ENCODE data around the gene PHTF2.

The PHTF2 gene

GRCh38 chr7:77910124-77910523 is 111.6 kb downstream of the PHTF2 start:
- H3K4me3 ChIP-seq (ENCODE audit: low read depth, low read length), result no peak overlapping the region

DNA sequence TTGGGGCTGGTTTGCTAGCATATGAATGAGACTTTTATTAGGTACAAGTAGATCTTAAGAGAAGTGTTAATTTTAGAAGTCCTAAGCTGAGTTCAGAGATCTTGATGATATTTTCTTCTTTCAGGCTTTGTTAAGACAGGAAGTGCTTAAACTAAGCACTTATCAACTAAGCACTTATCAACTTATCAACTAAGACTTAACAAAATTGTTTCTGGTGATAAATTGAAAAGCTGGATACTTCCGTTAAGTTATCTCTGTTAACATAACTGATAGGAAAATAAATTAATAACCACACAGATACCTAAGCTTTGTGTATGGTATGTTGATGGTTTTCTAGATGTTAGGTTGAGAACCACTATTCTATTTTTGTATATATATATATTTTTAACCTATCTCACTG is 113.7 kb downstream of the PHTF2 start:
- no peak overlapping the region for H3K4me3 ChIP-seq (ENCODE audit: low read depth, low read length)
- TF ChIP-seq, protein P1, sequence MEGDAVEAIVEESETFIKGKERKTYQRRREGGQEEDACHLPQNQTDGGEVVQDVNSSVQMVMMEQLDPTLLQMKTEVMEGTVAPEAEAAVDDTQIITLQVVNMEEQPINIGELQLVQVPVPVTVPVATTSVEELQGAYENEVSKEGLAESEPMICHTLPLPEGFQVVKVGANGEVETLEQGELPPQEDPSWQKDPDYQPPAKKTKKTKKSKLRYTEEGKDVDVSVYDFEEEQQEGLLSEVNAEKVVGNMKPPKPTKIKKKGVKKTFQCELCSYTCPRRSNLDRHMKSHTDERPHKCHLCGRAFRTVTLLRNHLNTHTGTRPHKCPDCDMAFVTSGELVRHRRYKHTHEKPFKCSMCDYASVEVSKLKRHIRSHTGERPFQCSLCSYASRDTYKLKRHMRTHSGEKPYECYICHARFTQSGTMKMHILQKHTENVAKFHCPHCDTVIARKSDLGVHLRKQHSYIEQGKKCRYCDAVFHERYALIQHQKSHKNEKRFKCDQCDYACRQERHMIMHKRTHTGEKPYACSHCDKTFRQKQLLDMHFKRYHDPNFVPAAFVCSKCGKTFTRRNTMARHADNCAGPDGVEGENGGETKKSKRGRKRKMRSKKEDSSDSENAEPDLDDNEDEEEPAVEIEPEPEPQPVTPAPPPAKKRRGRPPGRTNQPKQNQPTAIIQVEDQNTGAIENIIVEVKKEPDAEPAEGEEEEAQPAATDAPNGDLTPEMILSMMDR (IDR thresholded peaks at IDR 0.05; ENCODE audit: low read depth, low read length), result no peak

More at GRCh38 chr7:77910124-77910523, 111.6 kb downstream of the PHTF2 start:
- TF ChIP-seq, protein P1 (IDR thresholded peaks at IDR 0.05; ENCODE audit: low read depth, low read length), result no peak

DNA sequence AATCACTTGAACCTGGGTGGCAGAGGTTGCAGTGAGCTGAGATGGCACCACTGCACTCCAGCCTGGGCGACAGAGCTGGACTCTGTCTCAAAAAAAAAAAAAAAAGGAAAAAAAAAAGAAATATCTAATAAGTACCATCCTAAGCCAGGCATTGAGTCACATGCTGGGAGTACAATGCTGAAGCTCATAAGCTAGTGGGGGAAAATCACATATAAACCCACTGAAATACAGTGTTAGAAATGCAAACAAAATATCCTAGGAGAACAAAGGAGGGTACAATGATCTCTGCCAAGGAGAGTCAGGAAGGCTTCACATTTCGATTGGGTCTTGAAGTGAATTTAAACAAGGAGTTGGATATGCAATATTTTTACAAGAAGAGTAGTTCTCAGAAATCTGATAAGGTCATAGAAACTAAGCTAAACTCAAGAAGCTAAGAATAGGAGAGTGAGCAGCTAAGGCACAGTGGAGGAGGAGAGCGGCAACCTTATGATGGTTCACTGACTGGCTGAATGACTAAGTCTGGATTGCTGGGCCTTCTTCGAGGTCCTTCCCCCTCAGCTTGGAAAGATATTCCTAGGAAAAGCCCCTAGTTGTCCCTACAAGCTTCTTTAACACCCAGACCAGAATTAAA is 115.5 kb downstream of the PHTF2 start:
- no peak overlapping the region for H3K4me3 ChIP-seq (ENCODE audit: low read depth, low read length)
- TF ChIP-seq, protein P1 (IDR thresholded peaks at IDR 0.05; ENCODE audit: low read depth, low read length), result no peak

- TF ChIP-seq, protein P1 (IDR thresholded peaks at IDR 0.05; ENCODE audit: low read depth, low read length), result no peak
- no peak overlapping the region for H3K4me3 ChIP-seq (ENCODE audit: low read depth, low read length)
Observed at GRCh38 chr7:77917500-77918262, 119.1 kb downstream of the PHTF2 start.

- no peak overlapping the region for H3K4me3 ChIP-seq (ENCODE audit: low read depth, low read length)
- TF ChIP-seq, protein P1 (IDR thresholded peaks at IDR 0.05; ENCODE audit: low read depth, low read length), result no peak
Observed at GRCh38 chr7:77918676-77919075, 120.1 kb downstream of the PHTF2 start.

DNA sequence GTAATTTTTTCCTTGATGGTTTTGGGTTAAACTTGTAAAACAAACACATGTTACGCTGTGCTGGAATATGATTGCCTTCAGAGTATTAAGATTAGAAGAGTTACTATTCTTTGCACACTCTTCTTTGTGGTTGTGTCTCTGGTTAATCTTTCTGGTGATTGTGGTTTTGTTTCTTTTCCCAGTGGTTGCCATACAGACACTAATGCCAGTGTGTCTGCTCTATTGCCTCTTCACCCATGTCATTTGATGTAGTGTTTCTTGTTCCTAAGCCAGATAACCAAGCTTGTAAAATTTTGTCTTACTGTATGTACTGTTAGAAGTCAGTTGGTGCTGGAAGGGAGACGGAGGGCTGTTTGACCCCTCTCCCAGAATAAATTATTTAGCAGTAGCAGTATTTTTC is 124.8 kb downstream of the PHTF2 start:
- no peak overlapping the region for H3K4me3 ChIP-seq (ENCODE audit: low read depth, low read length)
- TF ChIP-seq, protein P1 (IDR thresholded peaks at IDR 0.05; ENCODE audit: low read depth, low read length), result no peak

DNA sequence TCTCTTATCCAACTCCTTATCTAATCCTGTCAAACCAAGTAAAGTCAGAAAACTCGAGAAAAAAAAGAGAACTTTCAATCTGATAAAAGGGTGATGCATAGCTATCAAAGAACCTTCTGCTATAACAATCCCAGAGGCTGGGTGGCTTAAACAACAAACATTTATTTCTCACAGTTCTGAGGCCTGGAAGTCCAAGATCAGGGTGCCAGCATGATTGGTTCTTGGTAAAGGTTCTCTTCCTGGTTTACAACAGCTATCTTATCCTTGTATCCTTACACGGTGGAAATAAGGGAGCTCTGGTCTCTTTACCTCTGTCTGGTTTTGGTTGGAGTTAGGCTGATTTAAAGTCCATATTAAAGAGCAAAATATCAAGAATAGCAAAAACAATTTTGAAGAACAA is 131.9 kb downstream of the PHTF2 start:
- TF ChIP-seq, protein P1 (IDR thresholded peaks at IDR 0.05; ENCODE audit: low read depth, low read length), result no peak
- H3K4me3 ChIP-seq (ENCODE audit: low read depth, low read length), result no peak overlapping the region
